GM23338 (cell line): ENCODE data around the gene OR2A5. TPM values are rescaled to one million over a fixed set of nuclear protein-coding genes. Genes with fewer than 3 reads are reported as not detected.

Source experiments
- ATAC-seq: fragments of 200-7000 bp; cut with Tn5 transposase; 3 replicates; pipeline ENCODE4 v1.9.1; 2020
- DNase-seq: peaks from one replicate; pipeline ENCODE4 v3.0.0-alpha.2; 2015; ENCODE audit warnings: low spot score
- H2AFZ ChIP-seq: fragments of 200-600 bp; sonication (generic); 2 replicates; pipeline ENCODE4 v1.8.0; 2016; ENCODE audit warnings: antibody characterized with exemption, mild to moderate bottlenecking, moderate library complexity
- H3F3A ChIP-seq: fragments of 200-600 bp; sonication (generic); replicated peaks from 2 replicates; pipeline ENCODE4 v1.8.0; 2017; ENCODE audit warnings: antibody characterized with exemption, mixed run types, low read depth
- H3K27ac ChIP-seq: fragments of 200-600 bp; sonication (generic); 2 replicates; pipeline ENCODE4 v1.6.1; 2016; ENCODE audit warnings: low read depth
- H3K27me3 ChIP-seq: fragments of 200-600 bp; sonication (generic); 2 replicates; pipeline ENCODE4 v1.8.0; 2016; ENCODE audit warnings: mild to moderate bottlenecking, mixed run types, moderate library complexity; ENCODE audit not compliant: insufficient read depth
- H3K36me3 ChIP-seq: fragments of 200-600 bp; sonication (generic); 2 replicates; pipeline ENCODE4 v1.8.0; 2016; ENCODE audit warnings: mild to moderate bottlenecking; ENCODE audit not compliant: insufficient read depth
- H3K4me1 ChIP-seq: fragments of 200-600 bp; sonication (generic); 2 replicates; pipeline ENCODE4 v1.8.0; 2016; ENCODE audit warnings: mild to moderate bottlenecking, moderate library complexity; ENCODE audit not compliant: insufficient read depth
- H3K4me2 ChIP-seq: fragments of 200-600 bp; sonication (generic); 2 replicates; pipeline ENCODE4 v1.7.1; 2017; ENCODE audit warnings: mixed run types
- H3K4me3 ChIP-seq: fragments of 200-600 bp; sonication (generic); 2 replicates; pipeline ENCODE4 v1.6.1; 2016; ENCODE audit warnings: mixed run types
- H3K79me2 ChIP-seq: fragments of 200-600 bp; sonication (generic); replicated peaks from 2 replicates; pipeline ENCODE4 v1.8.0; 2017; ENCODE audit warnings: mild to moderate bottlenecking; ENCODE audit not compliant: insufficient read depth
- H3K9me2 ChIP-seq: fragments of 200-600 bp; sonication (generic); 2 replicates; pipeline ENCODE4 v1.8.0; 2017; ENCODE audit not compliant: insufficient read depth
- H4K20me1 ChIP-seq: fragments of 200-600 bp; sonication (generic); replicated peaks from 2 replicates; pipeline ENCODE4 v1.8.0; 2017; ENCODE audit warnings: mild to moderate bottlenecking; ENCODE audit not compliant: insufficient read depth
- H3K27ac Mint-ChIP-seq: 2 replicates; pipeline ENCODE4 v1.8.0; 2020; ENCODE audit warnings: inconsistent platforms, mild to moderate bottlenecking, moderate library complexity, mixed read lengths
- H3K27me3 Mint-ChIP-seq: 3 replicates; pipeline ENCODE4 v1.8.0; 2022; ENCODE audit warnings: low read depth, mild to moderate bottlenecking, moderate library complexity, mixed read lengths, inconsistent platforms; ENCODE audit not compliant: insufficient read depth, poor library complexity
- H3K36me3 Mint-ChIP-seq: 3 replicates; pipeline ENCODE4 v1.8.0; 2021; ENCODE audit warnings: low read depth, mild to moderate bottlenecking, inconsistent platforms, moderate library complexity, mixed read lengths
- H3K4me1 Mint-ChIP-seq: 3 replicates; pipeline ENCODE4 v1.8.0; 2020; ENCODE audit warnings: mild to moderate bottlenecking, inconsistent platforms, mixed read lengths
- H3K4me3 Mint-ChIP-seq: 3 replicates; pipeline ENCODE4 v1.8.0; 2021; ENCODE audit warnings: moderate library complexity, mild to moderate bottlenecking, inconsistent platforms, mixed read lengths
- H3K9me3 Mint-ChIP-seq: 3 replicates; pipeline ENCODE4 v1.8.0; 2020; ENCODE audit warnings: moderate library complexity, mild to moderate bottlenecking, inconsistent platforms, mixed read lengths
- JUNB ChIP-seq: IDR thresholded peaks from one replicate; pipeline ENCODE4 v1.6.1; 2016; ENCODE audit warnings: antibody characterized with exemption; ENCODE audit not compliant: unreplicated experiment
- NANOG ChIP-seq: IDR thresholded peaks from 2 replicates; pipeline ENCODE4 v1.6.1; 2016; ENCODE audit warnings: antibody characterized with exemption, borderline replicate concordance
- STAT1 ChIP-seq: IDR thresholded peaks from one replicate; pipeline ENCODE4 v1.6.1; 2016; ENCODE audit warnings: antibody characterized with exemption; ENCODE audit not compliant: unreplicated experiment
- ZNF114 ChIP-seq: fragments of 250-450 bp; sonication (Bioruptor Pico); IDR thresholded peaks from 2 replicates; pipeline ENCODE4 v1.5.0; 2020; ENCODE audit warnings: mild to moderate bottlenecking, moderate library complexity
- ZNF331 ChIP-seq: fragments of 250-450 bp; sonication (Bioruptor Pico); IDR thresholded peaks from 2 replicates; pipeline ENCODE4 v1.5.0; 2020; ENCODE audit warnings: low read depth, mild to moderate bottlenecking, moderate library complexity
- polyA plus RNA-seq: library from polyadenylated mRNA; unstranded; fragments of >200 nt; fragmentation: Nextera tagmentation; extraction: Ambion mirVana; gene quantifications from 2 replicates; pipeline ENCODE4 v1.2.1, GENCODE V29; 2016
- total RNA-seq: library from RNA; depleted of rRNA; stranded (reverse); fragments of >200 nt; shearing (Covaris generic); gene quantifications from 2 replicates; pipeline ENCODE4 v1.2.3, GENCODE V29; 2014
- TF ChIP-seq, protein P1 (sequence below): IDR thresholded peaks from 2 replicates; pipeline ENCODE4 v1.6.1; 2016; ENCODE audit warnings: antibody characterized with exemption
- TF ChIP-seq, protein P2 (sequence below): IDR thresholded peaks from one replicate; pipeline ENCODE4 v1.6.1; 2018; ENCODE audit warnings: antibody characterized with exemption; ENCODE audit not compliant: unreplicated experiment
- TF ChIP-seq, protein P3 (sequence below), 2 experiments: fragments of 200-600 bp in 1 of 2; sonication (generic) in 1 of 2; conservative IDR thresholded peaks; 2 replicates each; pipeline versions ENCODE4 v1.5.1 to v1.6.1; 2016 to 2017; ENCODE audit warnings: antibody characterized with exemption in 2 of 2, low read depth in 2 of 2, mild to moderate bottlenecking in 2 of 2, moderate library complexity in 1 of 2

OR2A5 gene
- total and polyA plus RNA-seq, 2 experiments from 2014 or later: not detected

DNA sequence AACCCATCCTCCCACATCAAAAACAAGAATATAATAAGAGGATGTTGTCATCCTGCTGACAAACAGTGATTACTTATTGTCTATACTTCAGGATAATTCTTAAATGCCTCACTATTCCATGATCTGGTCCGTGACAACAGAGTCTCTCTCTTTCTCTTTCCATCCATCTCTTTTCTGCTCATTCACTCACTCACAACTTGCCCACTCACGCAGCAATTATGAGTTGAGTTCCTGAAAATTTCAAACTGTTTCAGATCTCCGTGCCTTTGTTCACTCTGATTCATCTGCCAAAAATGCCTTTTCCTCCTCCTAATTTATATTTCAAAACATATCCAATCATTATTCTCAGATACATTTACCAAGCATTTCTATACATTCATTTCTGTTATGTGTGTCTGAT lies 47.2 kb upstream of the OR2A5 start:
- Histone ChIP-seq H3F3A (no peaks in the 10 kb centered on the region), H3K4me3 (no peak overlapping the region), H3K27me3 (no peaks in the 10 kb centered on the region), H3K4me1 (no peaks in the 10 kb centered on the region), H3K9me2 (peaks cover 6% of the 10 kb centered on the region; the same call in 1 of the 2 replicates), H3K27ac (no peak overlapping the region), H3K36me3 (no peaks in the 10 kb centered on the region), H2AFZ (no peak overlapping the region), H3K4me2 (no peak overlapping the region), H4K20me1 (no peaks in the 10 kb centered on the region), H3K79me2 (no peaks in the 10 kb centered on the region)
- Mint-ChIP-seq H3K9me3 (no peaks in the 10 kb centered on the region), H3K4me1 (no peaks in the 10 kb centered on the region), H3K36me3 (no peaks in the 10 kb centered on the region), H3K4me3 (no peak overlapping the region), H3K27me3 (no peaks in the 10 kb centered on the region), H3K27ac (no peak overlapping the region)
- TF ChIP-seq NANOG (no peak), ZNF114 (no peak)
- TF ChIP-seq, protein P1, sequence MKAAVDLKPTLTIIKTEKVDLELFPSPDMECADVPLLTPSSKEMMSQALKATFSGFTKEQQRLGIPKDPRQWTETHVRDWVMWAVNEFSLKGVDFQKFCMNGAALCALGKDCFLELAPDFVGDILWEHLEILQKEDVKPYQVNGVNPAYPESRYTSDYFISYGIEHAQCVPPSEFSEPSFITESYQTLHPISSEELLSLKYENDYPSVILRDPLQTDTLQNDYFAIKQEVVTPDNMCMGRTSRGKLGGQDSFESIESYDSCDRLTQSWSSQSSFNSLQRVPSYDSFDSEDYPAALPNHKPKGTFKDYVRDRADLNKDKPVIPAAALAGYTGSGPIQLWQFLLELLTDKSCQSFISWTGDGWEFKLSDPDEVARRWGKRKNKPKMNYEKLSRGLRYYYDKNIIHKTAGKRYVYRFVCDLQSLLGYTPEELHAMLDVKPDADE: no peak
- ATAC-seq (no peak), DNase-seq (no peak)

DNA sequence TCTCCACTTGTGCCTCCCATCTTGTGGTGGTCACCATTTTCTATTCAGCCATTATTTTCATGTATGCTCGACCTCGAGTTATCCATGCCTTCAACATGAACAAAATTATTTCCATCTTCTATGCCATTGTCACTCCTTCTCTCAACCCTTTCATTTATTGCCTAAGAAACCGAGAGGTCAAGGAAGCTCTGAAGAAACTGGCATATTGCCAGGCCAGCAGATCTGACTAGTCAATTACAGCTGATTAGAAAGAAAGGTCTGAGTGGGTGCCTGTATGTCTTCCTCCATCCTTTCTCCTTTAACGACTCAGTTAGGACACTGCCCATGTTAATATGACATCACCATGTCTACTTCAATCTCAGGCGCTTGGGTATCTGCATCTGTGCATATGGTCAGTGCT lies 44.0 kb upstream of the OR2A5 start:
- no peak for ATAC-seq
- TF ChIP-seq STAT1 (no peak), ZNF331 (CRISPR knock-in tag) (no peak), JUNB (no peak)
- TF ChIP-seq, protein P2, sequence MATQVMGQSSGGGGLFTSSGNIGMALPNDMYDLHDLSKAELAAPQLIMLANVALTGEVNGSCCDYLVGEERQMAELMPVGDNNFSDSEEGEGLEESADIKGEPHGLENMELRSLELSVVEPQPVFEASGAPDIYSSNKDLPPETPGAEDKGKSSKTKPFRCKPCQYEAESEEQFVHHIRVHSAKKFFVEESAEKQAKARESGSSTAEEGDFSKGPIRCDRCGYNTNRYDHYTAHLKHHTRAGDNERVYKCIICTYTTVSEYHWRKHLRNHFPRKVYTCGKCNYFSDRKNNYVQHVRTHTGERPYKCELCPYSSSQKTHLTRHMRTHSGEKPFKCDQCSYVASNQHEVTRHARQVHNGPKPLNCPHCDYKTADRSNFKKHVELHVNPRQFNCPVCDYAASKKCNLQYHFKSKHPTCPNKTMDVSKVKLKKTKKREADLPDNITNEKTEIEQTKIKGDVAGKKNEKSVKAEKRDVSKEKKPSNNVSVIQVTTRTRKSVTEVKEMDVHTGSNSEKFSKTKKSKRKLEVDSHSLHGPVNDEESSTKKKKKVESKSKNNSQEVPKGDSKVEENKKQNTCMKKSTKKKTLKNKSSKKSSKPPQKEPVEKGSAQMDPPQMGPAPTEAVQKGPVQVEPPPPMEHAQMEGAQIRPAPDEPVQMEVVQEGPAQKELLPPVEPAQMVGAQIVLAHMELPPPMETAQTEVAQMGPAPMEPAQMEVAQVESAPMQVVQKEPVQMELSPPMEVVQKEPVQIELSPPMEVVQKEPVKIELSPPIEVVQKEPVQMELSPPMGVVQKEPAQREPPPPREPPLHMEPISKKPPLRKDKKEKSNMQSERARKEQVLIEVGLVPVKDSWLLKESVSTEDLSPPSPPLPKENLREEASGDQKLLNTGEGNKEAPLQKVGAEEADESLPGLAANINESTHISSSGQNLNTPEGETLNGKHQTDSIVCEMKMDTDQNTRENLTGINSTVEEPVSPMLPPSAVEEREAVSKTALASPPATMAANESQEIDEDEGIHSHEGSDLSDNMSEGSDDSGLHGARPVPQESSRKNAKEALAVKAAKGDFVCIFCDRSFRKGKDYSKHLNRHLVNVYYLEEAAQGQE: no peak
- TF ChIP-seq, protein P1: no peak
- TF ChIP-seq, protein P3, sequence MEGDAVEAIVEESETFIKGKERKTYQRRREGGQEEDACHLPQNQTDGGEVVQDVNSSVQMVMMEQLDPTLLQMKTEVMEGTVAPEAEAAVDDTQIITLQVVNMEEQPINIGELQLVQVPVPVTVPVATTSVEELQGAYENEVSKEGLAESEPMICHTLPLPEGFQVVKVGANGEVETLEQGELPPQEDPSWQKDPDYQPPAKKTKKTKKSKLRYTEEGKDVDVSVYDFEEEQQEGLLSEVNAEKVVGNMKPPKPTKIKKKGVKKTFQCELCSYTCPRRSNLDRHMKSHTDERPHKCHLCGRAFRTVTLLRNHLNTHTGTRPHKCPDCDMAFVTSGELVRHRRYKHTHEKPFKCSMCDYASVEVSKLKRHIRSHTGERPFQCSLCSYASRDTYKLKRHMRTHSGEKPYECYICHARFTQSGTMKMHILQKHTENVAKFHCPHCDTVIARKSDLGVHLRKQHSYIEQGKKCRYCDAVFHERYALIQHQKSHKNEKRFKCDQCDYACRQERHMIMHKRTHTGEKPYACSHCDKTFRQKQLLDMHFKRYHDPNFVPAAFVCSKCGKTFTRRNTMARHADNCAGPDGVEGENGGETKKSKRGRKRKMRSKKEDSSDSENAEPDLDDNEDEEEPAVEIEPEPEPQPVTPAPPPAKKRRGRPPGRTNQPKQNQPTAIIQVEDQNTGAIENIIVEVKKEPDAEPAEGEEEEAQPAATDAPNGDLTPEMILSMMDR (conservative IDR thresholded peaks at IDR 0.05; ENCODE audit: low read depth in 2 of 2): no peak

More for the DNA sequence above, 44.0 kb upstream of the OR2A5 start:
- H3F3A ChIP-seq: no peaks in the 10 kb centered on the region
- Mint-ChIP-seq H3K27me3 (no peaks in the 10 kb centered on the region), H3K36me3 (peaks cover 15% of the 10 kb centered on the region; the same call in 2 of the 3 replicates), H3K9me3 (peaks cover 21% of the 10 kb centered on the region), H3K4me3 (no peak overlapping the region), H3K27ac (no peak overlapping the region), H3K4me1 (no peaks in the 10 kb centered on the region)
- H2AFZ ChIP-seq: no peak overlapping the region
- no peak overlapping the region for H3K27ac ChIP-seq
- no peaks in the 10 kb centered on the region for H4K20me1 ChIP-seq
- H3K27me3 ChIP-seq: no peaks in the 10 kb centered on the region
- no peak overlapping the region for H3K4me2 ChIP-seq
- no peaks in the 10 kb centered on the region for H3K79me2 ChIP-seq
- DNase-seq: no peak
- H3K4me1 ChIP-seq: no peaks in the 10 kb centered on the region
- peaks cover 6% of the 10 kb centered on the region; the same call in 1 of the 2 replicates for H3K9me2 ChIP-seq
- no peaks in the 10 kb centered on the region; the same call in none of the 2 replicates for H3K36me3 ChIP-seq
- no peak overlapping the region for H3K4me3 ChIP-seq
